Measurements from ENCODE around the gene DCHS2. TPM values are rescaled to one million over a fixed set of nuclear protein-coding genes. Genes with fewer than 3 reads are reported as not detected.

The DCHS2 gene
- total RNA-seq, 5 donors from 2014 or later (not counting 1 experiment from before 2014, with no cell fraction given), result 0.09 to 0.44 (median 0.13) TPM; not detected in 2

- peaks cover 0 to 5% of the 10 kb centered on the region in 2 experiments for H3K27me3 ChIP-seq (replicated peaks in 1 of 2; ENCODE audit: control insufficient read depth in 2 of 2, extremely low read depth in 1 of 2, insufficient read depth in 2 of 2, low read length in 1 of 2)
- no peak overlapping the region for H3K27ac Mint-ChIP-seq
- H3K36me3 ChIP-seq (ENCODE audit: control insufficient read depth in 2 of 2, extremely low read depth in 1 of 2, insufficient read depth in 1 of 2, low read length in 1 of 2), result no peaks in the 10 kb centered on the region
- H3K4me3 Mint-ChIP-seq, result no peak overlapping the region
- no peak for DNase-seq
- CTCF ChIA-PET, result no interaction called here
- no CpG with 5 or more reads among the region's 3 CpGs for WGBS (ENCODE audit: insufficient coverage)
- POLR2A ChIA-PET, result no interaction called here
- no peaks in the 10 kb centered on the region for H3K9me3 ChIP-seq
- H3K36me3 Mint-ChIP-seq, result no peaks in the 10 kb centered on the region
- H3K4me1 ChIP-seq (ENCODE audit: control insufficient read depth in 1 of 2, extremely low read depth in 1 of 2, insufficient read depth in 2 of 2, low read length in 2 of 2), result no peaks in the 10 kb centered on the region
- ATAC-seq (replicated peaks in 1 of 4), result no peak
- H3K27ac ChIP-seq (ENCODE audit: low read length), result no peak overlapping the region
- H3K9me3 Mint-ChIP-seq, result no peaks in the 10 kb centered on the region
- H3K4me3 ChIP-seq (ENCODE audit: control insufficient read depth in 1 of 2, extremely low read depth in 1 of 2, low read length in 1 of 2), result no peak overlapping the region
- H3K27me3 Mint-ChIP-seq, result peaks cover 18 to 22% of the 10 kb centered on the region in 2 donors
- no peaks in the 10 kb centered on the region for H3K4me1 Mint-ChIP-seq
Measured at GRCh38 chr4:154462081-154462810, 29.4 kb downstream of the DCHS2 start.

- Histone ChIP-seq H3K9me3 (no peaks in the 10 kb centered on the region), H3K4me3 (ENCODE audit: control insufficient read depth in 1 of 2, extremely low read depth in 1 of 2, low read length in 1 of 2) (no peak overlapping the region), H3K36me3 (ENCODE audit: control insufficient read depth in 2 of 2, extremely low read depth in 1 of 2, insufficient read depth in 1 of 2, low read length in 1 of 2) (no peaks in the 10 kb centered on the region), H3K27me3 (replicated peaks in 1 of 2; ENCODE audit: control insufficient read depth in 2 of 2, extremely low read depth in 1 of 2, insufficient read depth in 2 of 2, low read length in 1 of 2) (no peaks in the 10 kb centered on the region), H3K4me1 (ENCODE audit: control insufficient read depth in 1 of 2, extremely low read depth in 1 of 2, insufficient read depth in 2 of 2, low read length in 2 of 2) (no peaks in the 10 kb centered on the region), H3K27ac (ENCODE audit: low read length) (no peak overlapping the region)
- CTCF ChIA-PET, result no interaction called here
- Mint-ChIP-seq H3K36me3 (no peaks in the 10 kb centered on the region), H3K4me3 (no peak overlapping the region), H3K9me3 (peaks cover 0 to 4% (median 0%) of the 10 kb centered on the region in 3 donors), H3K4me1 (no peaks in the 10 kb centered on the region), H3K27ac (no peak overlapping the region), H3K27me3 (peaks cover 15 to 26% of the 10 kb centered on the region in 2 donors)
- WGBS (ENCODE audit: insufficient coverage), result no CpG with 5 or more reads among the region's 6 CpGs
- ATAC-seq (replicated peaks in 1 of 4) (no peak), DNase-seq (no peak)
- POLR2A ChIA-PET, result no interaction called here
Measured at GRCh38 chr4:154457471-154457870, 34.1 kb downstream of the DCHS2 start.

DNA sequence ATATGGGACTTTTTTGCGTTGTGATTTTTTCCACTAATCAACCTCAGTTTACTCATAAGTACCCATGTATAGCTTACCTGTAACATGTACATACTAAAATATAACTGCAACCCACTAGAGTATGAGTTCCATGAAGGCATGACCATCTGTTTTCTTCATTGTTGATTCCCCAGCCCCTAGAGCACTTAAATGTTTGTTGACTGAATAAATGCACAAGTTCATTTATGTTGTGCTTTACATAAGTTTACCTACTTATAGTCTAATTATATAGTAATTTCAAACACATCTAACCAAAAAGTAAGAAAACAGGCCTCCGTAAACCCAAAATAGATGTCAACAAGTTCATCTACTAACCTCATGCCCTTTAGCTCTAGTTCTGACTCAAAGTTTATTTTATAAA is 34.7 kb downstream of the DCHS2 start:
- Mint-ChIP-seq H3K36me3 (no peaks in the 10 kb centered on the region), H3K4me3 (no peak overlapping the region), H3K4me1 (no peaks in the 10 kb centered on the region), H3K27ac (no peak overlapping the region), H3K27me3 (peaks cover 12 to 21% of the 10 kb centered on the region in 2 donors), H3K9me3 (peaks cover 0 to 4% (median 0%) of the 10 kb centered on the region in 3 donors)
- POLR2A ChIA-PET, result no interaction called here
- Histone ChIP-seq H3K9me3 (no peaks in the 10 kb centered on the region), H3K27ac (ENCODE audit: low read length) (no peak overlapping the region), H3K4me1 (ENCODE audit: control insufficient read depth in 1 of 2, extremely low read depth in 1 of 2, insufficient read depth in 2 of 2, low read length in 2 of 2) (no peaks in the 10 kb centered on the region), H3K36me3 (ENCODE audit: control insufficient read depth in 2 of 2, extremely low read depth in 1 of 2, insufficient read depth in 1 of 2, low read length in 1 of 2) (no peaks in the 10 kb centered on the region), H3K27me3 (replicated peaks in 1 of 2; ENCODE audit: control insufficient read depth in 2 of 2, extremely low read depth in 1 of 2, insufficient read depth in 2 of 2, low read length in 1 of 2) (no peaks in the 10 kb centered on the region), H3K4me3 (ENCODE audit: control insufficient read depth in 1 of 2, extremely low read depth in 1 of 2, low read length in 1 of 2) (no peak overlapping the region)
- DNase-seq (no peak), ATAC-seq (replicated peaks in 1 of 4) (no peak)
- CTCF ChIA-PET, result no interaction called here
- 100% methylated on average over 1 of the region's 2 CpGs for WGBS (ENCODE audit: insufficient coverage)

DNA sequence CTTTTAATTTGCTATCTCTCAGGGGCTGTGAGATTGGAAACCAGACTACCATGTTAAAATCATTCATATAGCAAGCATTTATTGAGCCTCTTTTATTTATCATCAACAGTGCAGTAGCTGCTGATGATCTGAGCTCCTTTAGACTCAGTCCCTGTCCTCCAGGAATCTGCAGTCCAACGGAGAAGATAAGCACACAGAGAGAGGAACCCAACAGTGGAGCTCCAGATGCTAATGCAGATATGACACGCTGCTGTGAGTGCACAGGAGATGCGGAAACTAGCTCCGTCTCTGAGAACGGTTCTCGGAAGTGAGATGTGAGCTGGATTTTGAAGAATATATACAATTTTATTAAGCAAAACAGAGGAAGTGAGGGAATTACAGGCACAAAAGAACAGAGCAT is 35.4 kb downstream of the DCHS2 start:
- H3K36me3 Mint-ChIP-seq, result no peaks in the 10 kb centered on the region
- H3K9me3 Mint-ChIP-seq, result peaks cover 0 to 4% (median 0%) of the 10 kb centered on the region in 3 donors
- Histone ChIP-seq H3K4me1 (ENCODE audit: control insufficient read depth in 1 of 2, extremely low read depth in 1 of 2, insufficient read depth in 2 of 2, low read length in 2 of 2) (no peaks in the 10 kb centered on the region), H3K4me3 (ENCODE audit: control insufficient read depth in 1 of 2, extremely low read depth in 1 of 2, low read length in 1 of 2) (no peak overlapping the region), H3K27me3 (replicated peaks in 1 of 2; ENCODE audit: control insufficient read depth in 2 of 2, extremely low read depth in 1 of 2, insufficient read depth in 2 of 2, low read length in 1 of 2) (no peaks in the 10 kb centered on the region), H3K9me3 (no peaks in the 10 kb centered on the region), H3K36me3 (ENCODE audit: control insufficient read depth in 2 of 2, extremely low read depth in 1 of 2, insufficient read depth in 1 of 2, low read length in 1 of 2) (no peaks in the 10 kb centered on the region), H3K27ac (ENCODE audit: low read length) (no peak overlapping the region)
- H3K27ac Mint-ChIP-seq, result no peak overlapping the region
- peaks cover 12 to 21% of the 10 kb centered on the region in 2 donors for H3K27me3 Mint-ChIP-seq
- ChIA-PET CTCF (no interaction called here), POLR2A (no interaction called here)
- ATAC-seq (replicated peaks in 1 of 4), result no peak
- no peaks in the 10 kb centered on the region for H3K4me1 Mint-ChIP-seq
- 70% methylated on average over 2 of the region's 6 CpGs for WGBS (ENCODE audit: insufficient coverage)
- H3K4me3 Mint-ChIP-seq, result no peak overlapping the region
- no peak for DNase-seq

DNA sequence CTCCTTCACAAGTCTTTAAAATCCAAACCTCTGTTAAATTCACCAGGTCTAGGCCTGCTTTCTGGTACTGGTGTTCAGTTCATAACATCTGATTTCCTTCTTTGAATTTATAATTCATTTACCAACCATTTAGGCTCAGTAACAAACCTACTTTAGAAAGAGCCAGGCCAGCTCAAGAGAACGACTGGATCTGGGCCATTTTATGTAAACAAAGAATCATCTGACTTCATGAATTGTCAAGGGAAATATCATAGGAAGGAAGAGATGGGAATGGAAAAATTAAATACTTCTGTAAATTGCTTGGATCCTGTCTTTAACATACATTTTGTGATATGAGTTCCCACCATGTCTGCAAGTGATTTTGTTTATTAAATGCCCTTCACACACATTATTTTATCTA is 36.5 kb downstream of the DCHS2 start:
- no peak for ATAC-seq (replicated peaks in 1 of 4)
- no peak overlapping the region for H3K4me3 Mint-ChIP-seq
- peaks cover 12 to 21% of the 10 kb centered on the region in 2 donors for H3K27me3 Mint-ChIP-seq
- no peak for DNase-seq
- Histone ChIP-seq H3K36me3 (ENCODE audit: control insufficient read depth in 2 of 2, extremely low read depth in 1 of 2, insufficient read depth in 1 of 2, low read length in 1 of 2) (no peaks in the 10 kb centered on the region), H3K9me3 (no peaks in the 10 kb centered on the region), H3K4me3 (ENCODE audit: control insufficient read depth in 1 of 2, extremely low read depth in 1 of 2, low read length in 1 of 2) (no peak overlapping the region), H3K27ac (ENCODE audit: low read length) (no peak overlapping the region), H3K27me3 (replicated peaks in 1 of 2; ENCODE audit: control insufficient read depth in 2 of 2, extremely low read depth in 1 of 2, insufficient read depth in 2 of 2, low read length in 1 of 2) (no peaks in the 10 kb centered on the region), H3K4me1 (ENCODE audit: control insufficient read depth in 1 of 2, extremely low read depth in 1 of 2, insufficient read depth in 2 of 2, low read length in 2 of 2) (no peaks in the 10 kb centered on the region)
- ChIA-PET POLR2A (no interaction called here), CTCF (interaction anchor here in 1 of 2 donors (0.6 kb wide), 1 partner anchor 65 kb away, joined by 3 read pairs; no protein-coding TSS in a partner anchor)
- H3K9me3 Mint-ChIP-seq, result peaks cover 0 to 4% (median 0%) of the 10 kb centered on the region in 3 donors
- WGBS (ENCODE audit: insufficient coverage), result no CpG with 5 or more reads among the region's 1 CpG
- no peak overlapping the region for H3K27ac Mint-ChIP-seq
- H3K4me1 Mint-ChIP-seq, result no peaks in the 10 kb centered on the region
- no peaks in the 10 kb centered on the region for H3K36me3 Mint-ChIP-seq

DNA sequence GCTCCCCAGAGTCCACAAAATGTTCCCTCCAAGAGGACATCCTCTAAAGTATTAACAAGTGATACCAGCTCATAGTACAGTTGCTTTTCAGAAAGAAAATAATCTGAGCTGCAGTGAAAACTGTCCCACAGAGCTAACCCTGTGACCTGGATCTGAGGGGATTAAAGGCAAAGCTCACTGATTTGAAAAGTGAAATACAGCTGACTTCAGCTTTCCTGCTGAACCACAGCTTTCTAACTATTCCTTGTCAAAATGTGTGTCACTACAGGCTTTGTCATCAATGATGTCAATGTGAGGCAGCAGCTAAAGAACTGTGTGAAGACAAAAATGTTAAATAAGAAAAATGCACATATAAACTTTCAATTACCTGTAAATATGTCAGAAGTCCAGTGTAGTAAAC is 36.9 kb downstream of the DCHS2 start:
- H3K27ac Mint-ChIP-seq, result no peak overlapping the region
- H3K4me1 Mint-ChIP-seq, result no peaks in the 10 kb centered on the region
- peaks cover 0 to 4% (median 0%) of the 10 kb centered on the region in 3 donors for H3K9me3 Mint-ChIP-seq
- Histone ChIP-seq H3K4me3 (ENCODE audit: control insufficient read depth in 1 of 2, extremely low read depth in 1 of 2, low read length in 1 of 2) (no peak overlapping the region), H3K36me3 (ENCODE audit: control insufficient read depth in 2 of 2, extremely low read depth in 1 of 2, insufficient read depth in 1 of 2, low read length in 1 of 2) (no peaks in the 10 kb centered on the region), H3K27ac (ENCODE audit: low read length) (no peak overlapping the region), H3K27me3 (replicated peaks in 1 of 2; ENCODE audit: control insufficient read depth in 2 of 2, extremely low read depth in 1 of 2, insufficient read depth in 2 of 2, low read length in 1 of 2) (no peaks in the 10 kb centered on the region), H3K4me1 (ENCODE audit: control insufficient read depth in 1 of 2, extremely low read depth in 1 of 2, insufficient read depth in 2 of 2, low read length in 2 of 2) (no peaks in the 10 kb centered on the region), H3K9me3 (no peaks in the 10 kb centered on the region)
- ATAC-seq (replicated peaks in 1 of 4) (no peak), DNase-seq (no peak)
- H3K27me3 Mint-ChIP-seq, result peaks cover 12 to 21% of the 10 kb centered on the region in 2 donors
- H3K36me3 Mint-ChIP-seq, result no peaks in the 10 kb centered on the region
- no peak overlapping the region for H3K4me3 Mint-ChIP-seq
- ChIA-PET POLR2A (interaction anchor here in 1 of 2 donors (0.6 kb wide), 1 partner anchor 19 kb away, joined by 4 read pairs; no protein-coding TSS in a partner anchor), CTCF (interaction anchor here in 1 of 2 donors (0.6 kb wide), 1 partner anchor 65 kb away, joined by 3 read pairs; no protein-coding TSS in a partner anchor)
